Stimulated activated CD4-positive, alpha-beta T cell treated with anti-CD3 and anti-CD28 coated beads, Interleukin-1b, Interleukin-23, amount 100 ng/mL, for 1 hour (primary cell): Measurements from ENCODE around the gene PAPOLB.

Experiments
- DNase-seq, 2 donors: peaks; one replicate each; pipeline ENCODE4 v3.0.0-alpha.2; 2020; ENCODE audit warnings: low read depth in 2 of 2

The PAPOLB gene

DNA sequence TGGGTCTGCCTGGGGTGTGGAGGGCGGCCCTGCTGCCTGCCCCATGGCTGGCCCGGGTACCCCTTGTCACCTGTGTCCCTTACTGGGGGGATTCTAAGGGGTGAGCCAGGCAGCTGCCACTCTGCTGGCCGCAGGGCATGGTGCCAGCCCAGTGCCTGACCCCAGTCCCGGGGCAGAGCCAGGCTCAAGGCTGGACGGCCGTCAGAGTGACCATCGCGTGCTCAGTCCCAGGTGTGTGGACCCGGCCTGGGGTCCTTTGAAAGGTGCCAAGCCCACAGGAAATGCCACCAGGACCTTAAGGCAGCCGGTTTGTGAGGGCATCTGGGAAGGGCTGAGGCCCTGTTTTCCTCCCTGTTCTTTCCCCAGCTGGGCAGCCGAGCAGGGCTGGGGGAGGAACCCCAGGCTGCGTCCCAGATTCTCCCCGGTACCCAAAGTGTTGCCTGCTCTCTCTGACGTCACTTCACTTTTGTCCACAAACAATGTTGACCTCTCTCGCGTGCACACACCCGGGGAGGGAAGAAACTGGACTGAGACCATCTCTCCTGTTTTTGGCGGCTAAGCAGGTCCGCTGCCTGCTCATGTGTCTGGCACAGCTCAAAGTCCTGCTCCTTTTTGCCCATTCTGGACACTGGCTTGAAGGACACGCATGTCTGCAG is 37.6 kb downstream of the PAPOLB start:
- no peak for DNase-seq

- no peak for DNase-seq
These were observed 38.2 kb downstream of the PAPOLB start for GRCh38 chr7:4823441-4824119.

DNA sequence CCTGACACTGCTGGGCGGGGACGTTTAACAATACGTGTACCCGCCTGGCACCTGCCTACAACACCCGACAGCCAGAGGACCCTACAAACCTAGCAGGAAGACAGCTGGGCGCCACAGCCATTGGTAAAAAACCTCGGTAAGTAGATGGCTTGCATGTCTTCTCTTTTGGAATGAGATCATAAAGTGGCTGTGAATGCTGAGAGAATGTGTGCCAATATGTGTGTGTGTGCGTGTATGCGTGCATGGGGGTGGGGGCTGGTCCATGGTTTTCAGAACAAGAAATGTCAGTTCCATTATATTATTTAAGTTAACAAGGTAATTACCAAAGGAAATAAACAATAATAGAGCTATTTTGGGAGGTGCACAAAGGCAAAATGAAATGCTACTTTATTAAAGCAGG is 39.2 kb downstream of the PAPOLB start:
- no peak for DNase-seq

DNA sequence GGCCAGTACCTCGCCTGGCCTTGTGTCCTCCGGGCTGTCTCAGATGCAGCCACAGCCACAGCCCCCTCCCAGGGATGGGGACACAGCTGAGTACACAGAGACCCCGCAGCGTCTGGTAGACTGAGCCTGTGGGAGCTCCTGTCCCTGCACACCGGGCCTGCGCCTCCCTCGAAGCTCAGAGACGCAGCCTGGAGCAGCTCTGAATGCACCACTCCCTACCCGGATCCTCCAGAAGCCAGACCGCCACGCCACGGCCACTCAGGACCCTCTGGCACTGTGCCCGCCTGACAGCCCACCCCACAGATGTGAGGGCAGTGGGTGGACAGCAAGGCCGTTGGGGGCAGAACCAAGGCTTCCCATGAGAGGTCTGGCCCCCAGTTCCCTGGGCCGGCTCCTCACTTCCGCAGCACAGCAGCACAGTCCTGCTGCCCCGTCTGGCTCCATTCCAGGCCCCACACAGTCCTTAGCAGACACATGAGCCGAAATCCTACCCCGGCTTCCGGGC is 40.8 kb downstream of the PAPOLB start:
- no peak for DNase-seq

- no peak for DNase-seq
These were observed 41.3 kb downstream of the PAPOLB start for GRCh38 chr7:4820405-4820966.

DNA sequence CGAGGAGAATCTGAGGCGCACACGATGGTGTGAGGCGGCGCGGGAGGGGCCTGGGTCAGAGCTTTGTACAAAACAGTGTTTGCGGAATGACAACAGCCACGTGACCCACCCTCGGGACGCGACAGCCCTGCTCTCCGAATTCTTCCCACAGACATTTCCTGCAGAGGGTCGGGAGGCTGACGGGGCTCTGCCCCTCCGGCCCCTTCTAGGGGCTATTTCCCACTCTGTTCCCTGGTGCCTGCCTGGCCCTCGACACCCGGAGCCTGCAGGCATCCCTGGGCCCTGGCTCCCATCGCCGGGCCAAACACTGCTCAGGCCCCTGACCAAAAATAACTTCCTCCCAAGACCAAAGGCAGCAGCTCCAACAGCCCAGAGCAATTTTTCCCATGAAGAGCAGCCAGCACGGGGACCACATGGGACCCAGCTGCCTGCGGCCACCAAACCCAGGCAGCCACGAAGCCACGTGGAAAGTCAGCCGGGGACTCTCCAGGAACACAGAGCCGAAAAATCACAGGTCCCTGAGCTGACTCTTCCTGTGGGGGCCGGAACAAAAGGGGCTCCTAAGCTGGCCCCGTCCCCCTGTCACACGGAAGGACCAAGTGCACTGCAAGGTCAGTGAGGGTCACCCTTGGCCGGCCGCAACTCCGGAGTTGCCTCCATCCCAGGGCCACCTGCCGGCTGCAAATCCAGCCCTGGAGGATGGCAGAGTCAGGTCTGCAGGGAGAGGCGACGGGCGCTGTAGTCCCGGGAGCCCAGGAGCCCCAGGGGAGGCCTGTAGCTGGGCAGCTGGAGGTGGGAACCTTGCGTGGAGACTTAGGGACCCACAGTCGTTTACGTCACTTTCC is 42.0 kb downstream of the PAPOLB start:
- no peak for DNase-seq

DNA sequence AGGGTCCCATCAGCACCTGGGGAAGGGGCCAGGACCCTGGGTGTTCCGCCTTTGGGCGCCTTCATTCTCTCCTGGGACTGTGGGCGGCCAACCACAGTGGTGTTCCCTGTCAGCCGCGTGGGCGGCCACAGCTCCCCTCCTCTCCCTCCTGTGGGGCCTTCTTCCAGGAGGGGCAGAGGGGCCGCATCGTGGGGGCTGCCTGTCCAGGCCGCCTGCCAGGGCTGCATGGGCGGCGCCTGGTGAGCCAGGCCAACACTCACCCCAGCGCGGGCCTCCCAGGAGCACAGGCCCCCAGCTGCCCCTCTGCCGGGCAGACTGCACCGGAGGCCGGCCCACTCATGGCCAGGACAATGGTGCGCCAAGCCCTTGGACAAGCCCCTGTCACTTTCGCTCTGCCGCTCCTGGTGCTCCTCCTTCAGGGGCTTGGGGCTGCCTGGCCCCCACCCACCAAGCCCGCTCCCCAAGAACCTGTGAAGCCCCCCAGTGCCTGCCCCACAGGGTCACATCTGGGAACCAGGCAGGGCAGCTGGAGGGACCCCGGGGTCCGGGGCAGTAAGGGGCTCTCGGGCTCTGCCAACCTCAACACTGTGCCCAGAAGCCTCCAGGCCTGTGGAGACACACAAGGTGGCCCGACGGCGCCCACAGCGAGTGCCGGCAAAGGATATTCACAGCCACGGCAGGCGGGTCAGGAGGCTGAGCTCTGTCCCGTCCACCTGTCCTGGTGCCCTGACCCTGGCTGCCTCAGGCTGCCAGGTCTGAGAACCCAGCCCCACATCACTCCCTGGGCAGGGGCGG is 43.6 kb downstream of the PAPOLB start:
- no peak for DNase-seq

DNA sequence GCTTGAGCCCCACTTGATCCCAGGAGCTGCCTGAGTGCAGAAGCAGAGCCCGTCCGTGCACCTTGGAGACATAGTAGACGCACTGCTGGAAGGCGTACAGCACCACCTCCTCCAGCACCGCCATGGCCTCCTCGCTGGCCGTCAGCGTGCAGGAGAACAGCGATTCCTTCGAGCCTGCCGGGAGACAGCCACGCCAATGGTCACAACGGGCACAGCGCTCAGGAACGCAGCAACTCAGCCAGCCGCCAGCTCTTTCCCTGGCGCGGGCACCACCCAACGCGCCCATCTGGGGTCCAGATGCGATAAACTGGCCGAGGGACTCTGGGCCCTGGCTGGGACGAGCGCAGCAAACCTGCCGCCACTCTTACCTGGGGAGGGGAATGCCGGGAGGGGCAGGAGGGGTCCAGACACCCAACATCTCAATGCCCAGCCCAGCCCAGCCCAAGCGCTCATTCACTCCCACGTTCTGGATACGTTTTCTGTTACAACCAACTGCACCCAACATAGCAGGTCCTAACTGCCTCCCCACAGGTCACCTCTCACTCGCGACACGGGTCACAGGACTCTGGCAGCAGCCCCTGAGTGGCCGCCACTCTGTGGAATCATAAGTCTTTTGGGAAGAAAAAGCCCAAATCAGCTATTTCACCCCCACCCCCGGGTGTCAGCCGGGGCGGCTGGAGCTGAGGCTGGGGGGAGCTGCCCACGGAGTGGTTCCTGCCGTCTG is 44.5 kb downstream of the PAPOLB start:
- no peak for DNase-seq

GRCh38 chr7:4816419-4817080 is 45.3 kb downstream of the PAPOLB start:
- no peak for DNase-seq

GRCh38 chr7:4815609-4816418 is 46.0 kb downstream of the PAPOLB start:
- DNase-seq, result no peak

DNA sequence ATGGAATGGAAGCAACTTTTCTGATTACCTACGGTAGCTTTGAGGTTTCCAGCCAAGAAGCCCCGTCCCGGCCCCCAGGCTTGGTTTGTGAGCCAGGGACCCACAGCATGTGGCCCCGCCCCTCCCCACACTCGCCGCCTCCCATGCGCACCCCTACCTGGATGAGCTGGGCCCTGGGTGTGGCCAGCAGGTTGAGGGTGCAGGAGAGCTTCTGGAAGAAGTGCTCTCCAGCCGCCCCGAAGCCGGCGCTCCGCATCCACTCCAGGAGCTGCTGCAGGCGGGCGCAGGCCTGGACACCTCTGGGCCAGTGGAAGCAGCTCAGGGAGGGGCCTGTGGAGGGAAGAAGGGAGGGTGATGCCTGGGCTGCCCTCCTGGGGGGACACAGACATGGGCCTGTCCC is 46.7 kb downstream of the PAPOLB start:
- DNase-seq, result no peak

- DNase-seq, result no peak
These were observed 47.4 kb downstream of the PAPOLB start for GRCh38 chr7:4814433-4814832.

- DNase-seq, result no peak
These were observed 52.2 kb downstream of the PAPOLB start for GRCh38 chr7:4809666-4810065.

DNA sequence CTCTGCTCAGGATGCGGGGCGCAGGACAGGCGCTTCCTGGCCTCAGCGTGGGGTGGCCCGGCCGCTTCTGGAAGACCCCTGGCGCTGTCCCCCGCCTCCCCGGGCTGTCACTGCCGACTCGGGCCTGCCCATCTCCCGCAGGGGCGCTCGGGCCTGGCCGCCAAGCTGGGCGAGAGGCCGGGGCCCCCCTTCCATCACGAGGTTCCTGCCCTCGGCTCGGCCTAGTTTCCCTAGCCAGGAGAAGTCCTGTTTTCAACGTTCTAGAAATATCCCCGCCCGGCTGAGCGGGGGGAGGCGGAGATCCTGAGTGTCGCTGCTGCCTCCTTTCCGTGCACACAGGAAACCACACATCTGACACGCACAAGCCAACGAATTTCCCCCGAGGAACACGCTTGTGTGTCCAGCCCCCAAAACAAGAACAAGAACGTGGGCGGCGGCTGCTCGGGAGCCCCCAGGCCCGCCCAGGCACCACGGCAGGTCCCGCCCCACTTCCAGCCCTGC is 52.7 kb downstream of the PAPOLB start:
- DNase-seq, result no peak

DNA sequence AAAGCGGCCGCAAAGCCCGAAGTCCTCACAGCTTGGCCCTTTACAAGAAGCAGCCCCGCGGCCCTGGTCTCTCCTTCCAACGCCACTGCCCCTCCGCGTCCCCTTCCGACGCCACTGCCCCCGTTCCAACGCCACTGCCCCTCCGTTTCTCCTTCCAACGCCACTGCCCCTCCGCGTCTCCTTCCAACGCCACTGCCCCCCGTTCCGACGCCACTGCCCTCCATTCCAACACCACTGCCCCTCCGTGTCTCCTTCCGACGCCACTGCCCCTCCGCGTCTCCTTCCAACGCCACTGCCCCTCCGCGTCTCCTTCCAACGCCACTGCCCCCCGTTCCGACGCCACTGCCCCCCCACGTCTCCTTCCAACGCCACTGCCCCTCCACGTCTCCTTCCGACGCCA is 53.3 kb downstream of the PAPOLB start:
- DNase-seq, result no peak

- DNase-seq, result no peak
These were observed 53.8 kb downstream of the PAPOLB start for GRCh38 chr7:4808026-4808425.
